Measurements from ENCODE around the gene SMIM41.

Gene SMIM41

GRCh38 chr12:52050758-52051541, 28.6 kb upstream of the SMIM41 start, which contains the start of gene NR4A1:
Gene NR4A1 (plus strand): TSS chr12:52051442. CDS start chr12:52054329, 2,887 bp downstream.
- DNase-seq = peak; percentile 60

GRCh38 chr12:52052468-52053186, 26.9 kb upstream of the SMIM41 start:
- no peak for DNase-seq

- DNase-seq = no peak
Measured at GRCh38 chr12:52053536-52054209, 25.8 kb upstream of the SMIM41 start.

GRCh38 chr12:52054231-52054832, 25.2 kb upstream of the SMIM41 start:
- DNase-seq = no peak

GRCh38 chr12:52054833-52055730, 24.4 kb upstream of the SMIM41 start:
- no peak for DNase-seq

GRCh38 chr12:52055731-52056711, 23.5 kb upstream of the SMIM41 start:
- DNase-seq = no peak

GRCh38 chr12:52056801-52057637, 22.5 kb upstream of the SMIM41 start:
- no peak for DNase-seq

GRCh38 chr12:52057638-52058576, 21.6 kb upstream of the SMIM41 start:
- DNase-seq = no peak

- no peak for DNase-seq
Measured at GRCh38 chr12:52058631-52059361, 20.7 kb upstream of the SMIM41 start.

GRCh38 chr12:52059582-52060497, 19.7 kb upstream of the SMIM41 start:
- DNase-seq = no peak

GRCh38 chr12:52060498-52061177, 18.9 kb upstream of the SMIM41 start:
- DNase-seq = no peak

GRCh38 chr12:52061470-52062166, 17.9 kb upstream of the SMIM41 start:
- DNase-seq = no peak

GRCh38 chr12:52062167-52063081, 17.1 kb upstream of the SMIM41 start:
- DNase-seq = no peak
